Breast epithelium (tissue), 4 donors: Measurements from ENCODE around the gene PHACTR1. TPM values are rescaled to one million over a fixed set of nuclear protein-coding genes. Genes with fewer than 3 reads are reported as not detected.

Source experiments
- DNase-seq, 2 donors: peaks; one replicate each; pipeline ENCODE4 v3.0.0-alpha.2; 2019; ENCODE audit warnings: low spot score in 2 of 2
- H3K27ac ChIP-seq, 2 donors: fragments of 200-600 bp; sonication (generic) in 1 of 2; one replicate each; pipeline ENCODE4 v1.5.1; 2016 to 2019; ENCODE audit warnings: mild to moderate bottlenecking in 1 of 2
- H3K27me3 ChIP-seq, 2 donors: fragments of 200-600 bp; sonication (generic) in 1 of 2; one replicate each; pipeline versions ENCODE4 v1.5.1 to v1.6.0; 2017 to 2019; ENCODE audit warnings: control low read depth in 1 of 2, mild to moderate bottlenecking in 1 of 2
- H3K36me3 ChIP-seq: fragments of 200-600 bp; one replicate; pipeline ENCODE4 v1.5.1; 2019
- H3K4me1 ChIP-seq, 2 donors: fragments of 200-600 bp; sonication (generic); one replicate each; pipeline ENCODE4 v1.5.1; 2016 to 2019; ENCODE audit warnings: control low read depth in 1 of 2
- H3K4me3 ChIP-seq, 3 donors: fragments of 200-600 bp; sonication (generic); 1 replicate in 2 of 3; 2 replicates in 1 of 3; pipeline ENCODE4 v1.5.1; 2016 to 2019; ENCODE audit warnings: mild to moderate bottlenecking in 3 of 3, moderate library complexity in 2 of 3
- H3K9me3 ChIP-seq, 2 donors: fragments of 200-600 bp; sonication (generic) in 1 of 2; one replicate each; pipeline ENCODE4 v1.5.1; 2016 to 2019; ENCODE audit warnings: control low read depth in 1 of 2
- CTCF ChIP-seq, 3 donors: fragments of 450-650 bp; IDR thresholded peaks; one replicate each; pipeline ENCODE4 v1.5.1; 2016 to 2017; ENCODE audit warnings: antibody characterized with exemption in 3 of 3, mild to moderate bottlenecking in 3 of 3, moderate library complexity in 3 of 3
- POLR2A ChIP-seq: fragments of 450-650 bp; IDR thresholded peaks from one replicate; pipeline ENCODE4 v1.6.1; 2016; ENCODE audit warnings: antibody characterized with exemption, mild to moderate bottlenecking, moderate library complexity
- POLR2AphosphoS5 ChIP-seq, 3 donors: sonication (generic); formaldehyde crosslinking; IDR thresholded peaks; one replicate each; pipeline ENCODE4 v1.6.1; 2017; ENCODE audit warnings: antibody characterized with exemption in 3 of 3
- intact Hi-C: fragments of 100-400 bp; cut with DNase I; formaldehyde crosslinking; loops from one replicate; pipeline ENCODE4 v1.15.1; 2023; ENCODE audit warnings: low total_unique reads
- total RNA-seq, 3 donors: library from RNA; depleted of rRNA; stranded (reverse); fragments of >200 nt; gene quantifications; one replicate each; pipeline ENCODE4 v1.1.0, GENCODE V29; 2016

PHACTR1 gene
- total RNA-seq, 3 donors from 2014 or later = 4.1 to 5.6 (median 4.6) TPM

GRCh38 chr6:12827921-12828320 is 111.4 kb downstream of the PHACTR1 start:
- intact Hi-C loops = no loop called here

GRCh38 chr6:12832226-12832735 is 115.7 kb downstream of the PHACTR1 start:
- intact Hi-C loops = no loop called here
- no peak for TF ChIP-seq POLR2AphosphoS5 (IDR thresholded peaks at IDR 0.05)
- TF ChIP-seq CTCF (IDR thresholded peaks at IDR 0.05) = no peak
- no peak overlapping the region for H3K4me3 ChIP-seq
- no peaks in the 10 kb centered on the region for H3K27me3 ChIP-seq
- DNase-seq = no peak
- no peaks in the 10 kb centered on the region for H3K36me3 ChIP-seq
- no peak overlapping the region for H3K27ac ChIP-seq
- no peaks in the 10 kb centered on the region for H3K4me1 ChIP-seq
- peaks cover 0 to 7% of the 10 kb centered on the region in 2 donors for H3K9me3 ChIP-seq

More at GRCh38 chr6:12827921-12828320, 111.4 kb downstream of the PHACTR1 start:
- DNase-seq = no peak
- H3K9me3 ChIP-seq = no peaks in the 10 kb centered on the region
- no peaks in the 10 kb centered on the region for H3K4me1 ChIP-seq
- no peaks in the 10 kb centered on the region for H3K36me3 ChIP-seq
- TF ChIP-seq CTCF (IDR thresholded peaks at IDR 0.05) = no peak
- no peak for TF ChIP-seq POLR2A
- no peak for TF ChIP-seq POLR2AphosphoS5 (IDR thresholded peaks at IDR 0.05)
- no peaks in the 10 kb centered on the region for H3K27me3 ChIP-seq
- H3K27ac ChIP-seq = no peak overlapping the region
- H3K4me3 ChIP-seq = no peak overlapping the region

GRCh38 chr6:12836009-12836408 is 119.4 kb downstream of the PHACTR1 start:
- DNase-seq = no peak
- Histone ChIP-seq H3K4me1 (no peaks in the 10 kb centered on the region), H3K27ac (no peak overlapping the region), H3K4me3 (no peak overlapping the region), H3K27me3 (no peaks in the 10 kb centered on the region), H3K36me3 (no peaks in the 10 kb centered on the region), H3K9me3 (peaks cover 0 to 19% of the 10 kb centered on the region in 2 donors)
- intact Hi-C loops = no loop called here
- TF ChIP-seq CTCF (IDR thresholded peaks at IDR 0.05) = no peak
- no peak for TF ChIP-seq POLR2AphosphoS5 (IDR thresholded peaks at IDR 0.05)
- no peak for TF ChIP-seq POLR2A

GRCh38 chr6:12841619-12842018 is 125.1 kb downstream of the PHACTR1 start:
- TF ChIP-seq POLR2AphosphoS5 (IDR thresholded peaks at IDR 0.05) (no peak), CTCF (IDR thresholded peaks at IDR 0.05) (no peak), POLR2A (no peak)
- no peaks in the 10 kb centered on the region for H3K36me3 ChIP-seq
- peaks cover 0 to 18% of the 10 kb centered on the region in 2 donors for H3K9me3 ChIP-seq
- no peaks in the 10 kb centered on the region for H3K4me1 ChIP-seq
- peaks cover 0 to 2% of the 10 kb centered on the region in 2 donors for H3K27me3 ChIP-seq
- no peak overlapping the region for H3K4me3 ChIP-seq
- no peak for DNase-seq
- H3K27ac ChIP-seq = no peak overlapping the region
- intact Hi-C loops = no loop called here

GRCh38 chr6:12842114-12842513 is 125.5 kb downstream of the PHACTR1 start:
- intact Hi-C loops = no loop called here
- TF ChIP-seq POLR2A = no peak
- TF ChIP-seq POLR2AphosphoS5 (IDR thresholded peaks at IDR 0.05) = no peak
- no peak for TF ChIP-seq CTCF (IDR thresholded peaks at IDR 0.05)
- DNase-seq = no peak
- H3K4me3 ChIP-seq = no peak overlapping the region
- H3K27me3 ChIP-seq = peaks cover 0 to 7% of the 10 kb centered on the region in 2 donors
- peaks cover 0 to 13% of the 10 kb centered on the region in 2 donors for H3K9me3 ChIP-seq
- H3K4me1 ChIP-seq = no peaks in the 10 kb centered on the region
- no peak overlapping the region for H3K27ac ChIP-seq
- H3K36me3 ChIP-seq = no peaks in the 10 kb centered on the region
